Mammary epithelial cell (primary cell): Measurements from ENCODE around the gene NME8.

Experiments used
- EZH2 ChIP-seq: IDR thresholded peaks from 2 replicates; pipeline ENCODE4 v1.6.1; 2012; ENCODE audit warnings: low read length, inconsistent platforms, borderline replicate concordance
- TF ChIP-seq, protein P1 (sequence below), 2 donors: IDR thresholded peaks in 1 of 2; conservative IDR thresholded peaks in 1 of 2; 2 replicates each; pipeline ENCODE4 v1.5.1; 2011 to 2012; ENCODE audit warnings: inconsistent platforms in 2 of 2, low read length in 2 of 2, mild to moderate bottlenecking in 2 of 2, control low read depth in 1 of 2, low read depth in 1 of 2; ENCODE audit not compliant: insufficient read depth in 1 of 2; ENCODE audit errors: extremely low read depth in 1 of 2

- TF ChIP-seq, protein P1, sequence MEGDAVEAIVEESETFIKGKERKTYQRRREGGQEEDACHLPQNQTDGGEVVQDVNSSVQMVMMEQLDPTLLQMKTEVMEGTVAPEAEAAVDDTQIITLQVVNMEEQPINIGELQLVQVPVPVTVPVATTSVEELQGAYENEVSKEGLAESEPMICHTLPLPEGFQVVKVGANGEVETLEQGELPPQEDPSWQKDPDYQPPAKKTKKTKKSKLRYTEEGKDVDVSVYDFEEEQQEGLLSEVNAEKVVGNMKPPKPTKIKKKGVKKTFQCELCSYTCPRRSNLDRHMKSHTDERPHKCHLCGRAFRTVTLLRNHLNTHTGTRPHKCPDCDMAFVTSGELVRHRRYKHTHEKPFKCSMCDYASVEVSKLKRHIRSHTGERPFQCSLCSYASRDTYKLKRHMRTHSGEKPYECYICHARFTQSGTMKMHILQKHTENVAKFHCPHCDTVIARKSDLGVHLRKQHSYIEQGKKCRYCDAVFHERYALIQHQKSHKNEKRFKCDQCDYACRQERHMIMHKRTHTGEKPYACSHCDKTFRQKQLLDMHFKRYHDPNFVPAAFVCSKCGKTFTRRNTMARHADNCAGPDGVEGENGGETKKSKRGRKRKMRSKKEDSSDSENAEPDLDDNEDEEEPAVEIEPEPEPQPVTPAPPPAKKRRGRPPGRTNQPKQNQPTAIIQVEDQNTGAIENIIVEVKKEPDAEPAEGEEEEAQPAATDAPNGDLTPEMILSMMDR (conservative IDR thresholded peaks at IDR 0.05 in 1 of 2, IDR thresholded peaks at IDR 0.05 in 1 of 2; ENCODE audit: extremely low read depth in 1 of 2, insufficient read depth in 1 of 2, low read depth in 1 of 2, low read length in 2 of 2): no peak
- no peak for TF ChIP-seq EZH2
These were observed 73.5 kb downstream of the NME8 start for GRCh38 chr7:37921876-37922275.
